GM12878 (cell line): ENCODE measurements around the gene RAC2. TPM values are rescaled to one million over a fixed set of nuclear protein-coding genes. Genes with fewer than 3 reads are reported as not detected.

Experiments used
- ATAC-seq: fragments of 200-7000 bp; cut with Tn5 transposase; 3 replicates; pipeline ENCODE4 v1.9.1; 2020; ENCODE audit warnings: mild to moderate bottlenecking, moderate library complexity
- BruUV-seq: library from RNA; stranded (reverse); fragments of 400-500 nt; replicated peaks from 2 replicates; lab custom pipeline; 2021; lab: Mats Ljungman, UMichigan
- CTCF ChIA-PET: fragments of 300-600 bp; sonication (Branson Sonifier 250); formaldehyde crosslinking; extraction: SDS; loops from one replicate; lab custom pipeline; 2021; ENCODE audit warnings: inconsistent platforms; lab: Yijun Ruan, JAX
- POLR2A ChIA-PET: fragments of 350-600 bp; formaldehyde crosslinking; extraction: SDS; loops from one replicate; lab custom pipeline; 2021; ENCODE audit warnings: inconsistent platforms; lab: Charles Lee
- RAD21 ChIA-PET: fragments of 300-600 bp; sonication (Branson Sonifier 250); formaldehyde crosslinking; loops from one replicate; lab custom pipeline; 2023; ENCODE audit warnings: antibody characterized with exemption; ENCODE audit not compliant: unreplicated experiment; lab: Charles Lee
- SMC1A ChIA-PET: fragments of 300-600 bp; sonication (Branson Sonifier 250); formaldehyde crosslinking; loops from one replicate; lab custom pipeline; 2023; ENCODE audit not compliant: unreplicated experiment, uncharacterized antibody; lab: Charles Lee
- DNase-seq: peaks from one replicate; pipeline ENCODE4 v3.0.0-alpha.2; 2011; ENCODE audit warnings: low read depth, low spot score
- FAIRE-seq: peaks from 3 replicates; lab custom pipeline; 2011; peaks lifted over from hg19 to GRCh38; lab: Jason Lieb, UNC
- H2AFZ ChIP-seq: 2 replicates; pipeline ENCODE4 v1.6.0; 2011; ENCODE audit warnings: low read depth, low read length, control low read depth; ENCODE audit not compliant: control insufficient read depth
- H3K27ac ChIP-seq: 2 replicates; pipeline ENCODE4 v1.5.1; 2011; ENCODE audit warnings: control low read depth; ENCODE audit not compliant: control insufficient read depth, insufficient read depth
- H3K27me3 ChIP-seq, 2 experiments: replicated peaks in 1 of 2; 2 replicates each; pipeline versions ENCODE4 v1.6.0 to v1.6.1; 2011; ENCODE audit warnings: low read length in 1 of 2; ENCODE audit not compliant: control insufficient read depth in 2 of 2, insufficient read depth in 2 of 2
- H3K36me3 ChIP-seq, 2 experiments: 2 replicates each; pipeline ENCODE4 v1.5.1; 2011; ENCODE audit warnings: low read length in 1 of 2; ENCODE audit not compliant: control insufficient read depth in 2 of 2, insufficient read depth in 2 of 2
- H3K4me1 ChIP-seq: 2 replicates; pipeline ENCODE4 v1.6.1; 2011; ENCODE audit warnings: mild to moderate bottlenecking, low read length, moderate library complexity, mixed read lengths; ENCODE audit not compliant: control insufficient read depth, insufficient read depth
- H3K4me2 ChIP-seq: 2 replicates; pipeline ENCODE4 v1.6.0; 2011; ENCODE audit warnings: control low read depth; ENCODE audit not compliant: control insufficient read depth, insufficient read depth
- H3K4me3 ChIP-seq: fragments of 200-600 bp; sonication (generic); 2 replicates; pipeline ENCODE4 v1.5.1; 2016
- H3K79me2 ChIP-seq: 2 replicates; pipeline ENCODE4 v1.6.0; 2011; ENCODE audit warnings: low read length; ENCODE audit not compliant: control insufficient read depth, insufficient read depth
- H3K9ac ChIP-seq: 2 replicates; pipeline ENCODE4 v1.8.0; 2011; ENCODE audit warnings: low read length, control low read depth, mixed read lengths; ENCODE audit not compliant: control insufficient read depth, insufficient read depth
- H3K9me3 ChIP-seq: replicated peaks from 3 replicates; pipeline ENCODE4 v1.5.1; 2011; ENCODE audit warnings: mild to moderate bottlenecking, low read length; ENCODE audit not compliant: control insufficient read depth, insufficient read depth
- H4K20me1 ChIP-seq: 2 replicates; pipeline ENCODE4 v1.6.0; 2011; ENCODE audit not compliant: control insufficient read depth, insufficient read depth
- HDAC6 ChIP-seq: fragments of 200-600 bp; sonication (generic); IDR thresholded peaks from one replicate; pipeline ENCODE4 v1.8.0; 2017; ENCODE audit warnings: antibody characterized with exemption; ENCODE audit not compliant: unreplicated experiment
- NFYB ChIP-seq: IDR thresholded peaks from 2 replicates; pipeline ENCODE4 v1.6.1; 2011; ENCODE audit warnings: low read depth, mild to moderate bottlenecking, low read length, improper control_type of control experiment, moderate library complexity; ENCODE audit not compliant: insufficient read depth
- NR2F1 ChIP-seq: fragments of 450-650 bp; conservative IDR thresholded peaks from 2 replicates; pipeline ENCODE4 v1.6.1; 2017; ENCODE audit warnings: mild to moderate bottlenecking
- SPI1 ChIP-seq: IDR thresholded peaks from 2 replicates; pipeline ENCODE4 v1.6.1; 2011; ENCODE audit warnings: low read depth, mild to moderate bottlenecking, low read length, moderate library complexity, borderline replicate concordance; ENCODE audit not compliant: insufficient read depth
- WGBS: methylation state at CpG from one replicate; pipeline ENCODE4 v1.1.6; 2016; ENCODE audit warnings: low lambda C conversion rate; ENCODE audit not compliant: insufficient replicate concordance, insufficient coverage; ENCODE audit errors: missing lambda C conversion rate; 5-methylcytosine and 5-hydroxymethylcytosine counted together
- in situ Hi-C: fragments of 300-500 bp; cut with MboI; formaldehyde crosslinking; loops from 9 replicates; pipeline ENCODE4 v1.14.3; 2018; ENCODE audit warnings: mixed read lengths
- intact Hi-C: fragments of 100-400 bp; cut with micrococcal nuclease; formaldehyde crosslinking; loops from one replicate; pipeline ENCODE4 v1.14.2; 2022; ENCODE audit not compliant: unreplicated experiment
- polyA plus RNA-seq, 11 experiments: library from polyadenylated mRNA; depleted of rRNA in 4 of 11; unstranded in 6 of 11; stranded (reverse) in 5 of 11; fragments of >200 nt; fragmentation: Nextera tagmentation in 4 of 11; fragmentation: Illumina TruSeq in 1 of 11; extraction: Ambion mirVana in 4 of 11; extraction: Trizol in 1 of 11; gene quantifications; 1 replicate in 1 of 11; 2 replicates in 10 of 11; pipeline versions ENCODE4 v1.2.1 to v1.2.3, GENCODE V29; 2011 to 2016; ENCODE audit warnings: inconsistent platforms in 2 of 11, missing spikeins in 2 of 11, low read depth in 1 of 11
- total RNA-seq, 4 experiments: library from RNA; depleted of rRNA in 3 of 4; stranded (reverse); fragments of >200 nt in 3 of 4; fragmentation: Illumina TruSeq in 1 of 4; extraction: Trizol in 1 of 4; gene quantifications; 2 replicates each; pipeline versions ENCODE4 v1.2.1 to v1.2.3, GENCODE V29; 2013 to 2021

Gene RAC2
- total and polyA plus RNA-seq, 10 of the 15 experiments (the other 5 are each of a cell fraction or from before 2014, with no cell fraction given), result 102 to 386 (median 304) TPM

DNA sequence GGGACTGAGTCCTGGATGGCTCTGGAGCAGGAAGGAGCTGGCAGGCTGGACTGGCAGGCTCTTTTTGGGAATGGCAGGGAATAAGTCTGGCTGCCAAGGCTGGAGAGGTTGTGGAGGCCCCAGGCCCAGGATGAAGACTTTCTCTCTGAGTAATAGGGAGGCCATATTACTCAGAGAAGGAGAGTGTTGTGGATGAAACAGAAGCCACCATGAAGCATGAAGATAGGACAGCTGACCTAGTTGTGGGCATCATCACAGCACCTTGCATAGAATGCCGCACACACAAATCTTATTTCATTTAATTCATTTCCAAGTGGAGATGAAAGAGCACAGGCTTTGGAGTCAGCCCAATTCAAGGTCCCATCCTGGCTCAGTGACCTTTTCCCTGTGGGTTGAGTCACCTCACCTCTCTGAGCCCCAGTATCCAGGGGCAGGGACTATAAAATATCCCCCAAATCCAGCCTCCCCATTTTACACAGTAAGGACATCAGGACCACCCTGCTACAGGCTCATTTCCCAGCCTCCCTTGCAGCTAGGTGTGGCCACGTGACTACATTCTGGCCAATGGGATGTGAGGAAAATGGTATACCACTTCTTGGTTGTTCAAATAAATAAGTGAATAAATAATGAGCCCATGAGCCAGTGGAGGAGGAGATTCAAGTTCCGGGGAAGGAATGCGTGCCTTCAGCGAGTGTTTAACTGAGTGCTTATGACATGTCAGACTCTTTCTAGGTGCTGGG, 47.7 kb upstream of the RAC2 start:
- Histone ChIP-seq H3K4me2 (no peak overlapping the region), H3K79me2 (no peaks in the 10 kb centered on the region), H3K4me1 (peaks cover 5% of the 10 kb centered on the region), H3K36me3 (peaks cover 1 to 11% of the 10 kb centered on the region in 2 experiments; a peak in 3 of 4 replicates), H3K27ac (no peak overlapping the region), H3K9me3 (no peaks in the 10 kb centered on the region; the same call in 2 of the 3 replicates), H3K27me3 (no peaks in the 10 kb centered on the region), H3K4me3 (no peak overlapping the region), H3K9ac (no peak overlapping the region), H2AFZ (no peak overlapping the region), H4K20me1 (no peaks in the 10 kb centered on the region; the same call in 1 of the 2 replicates)
- ATAC-seq (no peak), DNase-seq (no peak), FAIRE-seq (no peak)
- no TSS peak for BruUV-seq
- WGBS, result 95% methylated on average over 5 of the region's 5 CpGs
- RAD21 ChIA-PET, result no interaction called here
- intact Hi-C loops (no loop called here), in situ Hi-C loops (no loop called here)
- no peak for TF ChIP-seq SPI1
- CTCF ChIA-PET, result no interaction called here
- SMC1A ChIA-PET, result no interaction called here
- POLR2A ChIA-PET, result interaction anchor here (1.2 to 1.7 kb wide), 2 partner anchors 14 to 23 kb away, joined by 3 to 5 read pairs; no protein-coding TSS in a partner anchor

DNA sequence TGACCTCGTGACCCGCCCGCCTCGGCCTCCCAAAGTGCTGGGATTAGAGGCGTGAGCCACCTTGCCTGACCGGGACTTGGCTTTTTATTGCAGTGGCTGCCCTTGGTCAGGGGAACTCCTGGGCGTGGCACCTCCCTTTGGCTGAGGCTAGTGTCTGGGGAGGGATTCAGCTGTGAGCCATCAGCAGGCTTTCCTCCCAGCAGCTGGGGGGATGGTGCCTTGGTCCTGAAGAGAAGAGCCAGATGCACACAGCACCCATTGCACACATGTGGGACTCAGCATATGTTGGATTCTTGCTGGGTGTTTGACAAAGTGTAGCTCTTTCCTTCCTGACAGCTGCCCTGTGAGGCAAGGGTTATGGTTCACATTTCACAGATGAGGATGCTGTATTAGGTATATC, 46.7 kb upstream of the RAC2 start:
- WGBS, result 99% methylated on average over 7 of the region's 7 CpGs
- Histone ChIP-seq H3K9ac (no peak overlapping the region), H3K79me2 (no peaks in the 10 kb centered on the region), H3K9me3 (no peaks in the 10 kb centered on the region; the same call in 2 of the 3 replicates), H3K27me3 (no peaks in the 10 kb centered on the region), H3K4me2 (no peak overlapping the region), H3K36me3 (peaks cover 1 to 9% of the 10 kb centered on the region in 2 experiments; a peak in 3 of 4 replicates), H3K27ac (no peak overlapping the region), H2AFZ (no peak overlapping the region), H3K4me3 (no peak overlapping the region), H3K4me1 (peaks cover 5% of the 10 kb centered on the region), H4K20me1 (no peaks in the 10 kb centered on the region; the same call in 1 of the 2 replicates)
- intact Hi-C loops, result no loop called here
- ChIA-PET POLR2A (interaction anchor here (1.7 kb wide), 1 partner anchor 15 kb away, joined by 5 read pairs; no protein-coding TSS in a partner anchor), SMC1A (no interaction called here), RAD21 (interaction anchor here (0.6 kb wide), 1 partner anchor 19 kb away, joined by 3 read pairs; no protein-coding TSS in a partner anchor), CTCF (no interaction called here)
- no peak for DNase-seq
- TF ChIP-seq NFYB, result no peak
- no peak for TF ChIP-seq NR2F1
- TF ChIP-seq HDAC6, result no peak
- ATAC-seq, result no peak
- in situ Hi-C loops, result no loop called here
- no TSS peak for BruUV-seq
- FAIRE-seq, result no peak
